Suppressor macrophage (primary cell): ENCODE data around the gene MYOM1.

Experiments
- DNase-seq, 4 experiments: peaks; one replicate each; pipeline ENCODE4 v3.0.0-alpha.2; 2020 to 2022
- total RNA-seq, 17 experiments: gene quantifications; one replicate each; lab custom pipeline; 2026; ENCODE audit warnings: mixed read lengths in 6 of 17, inconsistent platforms in 3 of 17; lab: John Stamatoyannopoulos, UW

MYOM1 gene
- total RNA-seq = 0 to 6.3 (median 0.84) reads per million in 17 experiments

GRCh38 chr18:3219631-3220335, at the start of gene MYOM1:
Gene MYOM1, minus strand, starts transcription at chr18:3219968. Its CDS starts 4,745 bp downstream, at chr18:3215223.
- DNase-seq = no peak

GRCh38 chr18:3269241-3269913, 49.6 kb upstream of the MYOM1 start:
- peak; percentile 26 to 66 (median 48) for DNase-seq

- no peak for DNase-seq
Observed at GRCh38 chr18:3268306-3268705, 48.5 kb upstream of the MYOM1 start.

GRCh38 chr18:3266062-3266608, 46.4 kb upstream of the MYOM1 start:
- DNase-seq = no peak

GRCh38 chr18:3265564-3266033, 45.8 kb upstream of the MYOM1 start:
- DNase-seq = no peak

GRCh38 chr18:3264362-3264761, 44.6 kb upstream of the MYOM1 start:
- DNase-seq = no peak

GRCh38 chr18:3263132-3263700, 43.4 kb upstream of the MYOM1 start:
- DNase-seq = no peak

- DNase-seq = peak in 3 of 4 experiments; percentile 36 to 51 (median 44)
Observed at GRCh38 chr18:3262234-3263131, 42.7 kb upstream of the MYOM1 start.

- peak; percentile 86 to 95 (median 92) for DNase-seq
Observed at GRCh38 chr18:3261373-3262233, 41.8 kb upstream of the MYOM1 start, which contains the start of gene MYL12B. Gene MYL12B, plus strand, starts transcription at chr18:3262133. Its CDS starts 10,766 bp downstream, at chr18:3272899.

- no peak for DNase-seq
Observed at GRCh38 chr18:3260995-3261372, 41.2 kb upstream of the MYOM1 start.

GRCh38 chr18:3257627-3258120, 37.9 kb upstream of the MYOM1 start:
- no peak for DNase-seq

GRCh38 chr18:3256693-3257626, 37.2 kb upstream of the MYOM1 start:
- peak in 3 of 4 experiments; percentile 28 to 60 (median 56) for DNase-seq

GRCh38 chr18:3255611-3256165, 35.9 kb upstream of the MYOM1 start:
- DNase-seq = peak in 3 of 4 experiments; percentile 26 to 50 (median 39)

- DNase-seq = no peak
Observed at GRCh38 chr18:3254725-3255124, 35.0 kb upstream of the MYOM1 start.

GRCh38 chr18:3252843-3253242, 33.1 kb upstream of the MYOM1 start:
- no peak for DNase-seq

- DNase-seq = no peak
Observed at GRCh38 chr18:3251963-3252277, 32.2 kb upstream of the MYOM1 start.

- peak in 1 of 4 experiments; percentile 25 for DNase-seq
Observed at GRCh38 chr18:3251249-3251962, 31.6 kb upstream of the MYOM1 start.

- DNase-seq = peak in 1 of 4 experiments; percentile 31
Observed at GRCh38 chr18:3250237-3251107, 30.7 kb upstream of the MYOM1 start.
